8988T (cell line): Measurements from ENCODE around the gene FKRP.

ENCODE experiments used
- DNase-seq: peaks from one replicate; pipeline ENCODE4 v3.0.0; 2011

Gene FKRP

DNA sequence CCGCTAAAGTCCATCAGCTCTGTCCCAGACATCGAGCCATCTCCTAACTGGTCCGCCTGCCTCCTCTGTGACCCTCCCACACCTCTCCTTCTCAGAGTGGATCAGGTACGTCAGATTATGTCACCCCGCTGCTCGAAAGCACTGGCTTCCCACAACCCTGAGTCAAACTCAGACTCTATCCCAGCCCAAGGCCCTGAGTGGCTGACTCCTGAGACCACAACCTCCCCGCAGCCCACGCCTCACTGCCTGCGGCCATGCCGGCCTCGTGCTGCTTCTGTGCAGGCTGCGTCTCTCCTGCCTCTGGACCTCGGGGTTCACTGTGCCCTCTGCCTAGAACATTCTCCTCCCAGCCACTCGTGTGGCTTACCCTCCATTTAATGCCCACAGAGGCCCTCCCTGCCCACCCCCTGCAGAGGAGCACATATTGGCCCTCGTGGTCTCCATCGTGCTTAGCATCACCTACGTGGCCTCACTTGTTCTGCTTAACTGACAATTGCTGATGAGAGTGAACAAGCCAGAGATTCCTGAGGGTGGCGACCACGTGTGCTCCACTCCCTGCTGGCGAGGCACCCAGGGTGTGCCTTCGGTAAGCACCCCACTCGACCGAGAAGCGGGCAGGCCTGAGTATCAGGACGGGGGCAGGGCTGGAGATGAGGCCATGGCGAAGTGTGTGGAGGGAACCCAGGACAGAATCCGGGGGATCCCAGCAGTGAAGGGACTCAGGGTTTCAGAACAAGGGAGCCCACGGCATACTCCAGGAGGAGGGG, 13.5 kb upstream of the FKRP start:
- no peak for DNase-seq

DNA sequence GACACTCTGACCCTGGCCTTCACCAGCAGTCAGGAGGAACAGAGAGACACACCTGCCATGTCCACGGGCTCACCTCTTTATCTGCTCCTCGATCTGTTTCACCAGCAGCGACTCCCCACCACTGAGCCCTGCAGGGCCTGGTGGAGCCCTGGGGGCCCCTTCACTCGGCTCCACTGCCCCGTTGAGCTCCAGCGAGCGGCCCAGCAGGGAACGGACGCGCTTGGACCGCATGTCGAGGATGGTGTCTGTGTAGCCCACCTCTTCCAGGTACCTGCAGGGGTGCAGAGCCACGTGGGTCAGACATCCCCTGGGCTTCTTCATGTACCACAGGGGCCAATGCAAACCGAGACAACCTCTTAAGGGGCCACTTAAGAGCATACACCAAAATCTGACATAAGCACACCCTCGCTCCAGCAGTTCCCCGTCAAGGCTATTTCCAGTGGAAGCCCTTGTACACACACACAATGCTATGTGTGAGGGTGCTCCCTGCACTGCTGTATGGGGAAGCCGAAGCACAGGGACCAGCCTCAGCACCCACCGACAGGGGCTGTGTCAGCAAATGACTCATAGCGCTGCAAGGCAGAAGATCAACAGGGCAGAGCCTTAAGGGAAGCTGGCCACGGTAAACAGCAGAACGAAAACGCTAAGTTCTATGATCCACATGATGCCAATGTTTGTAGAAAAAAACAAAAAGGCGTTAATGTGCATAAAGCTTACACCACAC, 12.7 kb upstream of the FKRP start:
- no peak for DNase-seq

DNA sequence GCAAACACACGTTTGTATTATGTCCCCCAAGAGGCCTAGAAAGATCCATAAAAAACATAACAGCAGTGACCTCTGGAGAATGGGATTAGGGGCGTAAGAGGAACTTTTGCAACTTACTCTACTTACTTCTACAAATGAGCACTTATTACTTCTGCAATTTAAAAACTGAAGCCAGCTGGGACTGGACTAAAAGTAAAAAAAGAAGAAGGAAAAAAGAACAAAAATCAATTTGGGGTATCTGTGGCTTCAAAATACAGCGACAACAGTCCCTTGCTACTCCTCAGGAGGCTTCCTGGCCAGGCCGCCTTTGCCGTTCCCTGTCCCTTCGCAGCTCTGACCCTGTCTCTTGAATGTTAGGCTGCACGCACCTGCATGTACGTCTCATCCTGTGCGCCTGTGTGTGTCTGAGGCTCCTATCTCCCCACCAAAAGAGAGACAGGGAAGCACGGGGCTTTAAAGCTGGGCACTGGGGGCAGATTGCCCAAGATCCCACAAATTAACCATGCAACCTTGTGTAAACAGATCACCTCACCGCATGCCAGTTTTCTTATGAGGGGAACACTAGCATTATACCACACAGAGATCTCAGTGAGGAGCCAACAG, 12.1 kb upstream of the FKRP start:
- DNase-seq = no peak

DNA sequence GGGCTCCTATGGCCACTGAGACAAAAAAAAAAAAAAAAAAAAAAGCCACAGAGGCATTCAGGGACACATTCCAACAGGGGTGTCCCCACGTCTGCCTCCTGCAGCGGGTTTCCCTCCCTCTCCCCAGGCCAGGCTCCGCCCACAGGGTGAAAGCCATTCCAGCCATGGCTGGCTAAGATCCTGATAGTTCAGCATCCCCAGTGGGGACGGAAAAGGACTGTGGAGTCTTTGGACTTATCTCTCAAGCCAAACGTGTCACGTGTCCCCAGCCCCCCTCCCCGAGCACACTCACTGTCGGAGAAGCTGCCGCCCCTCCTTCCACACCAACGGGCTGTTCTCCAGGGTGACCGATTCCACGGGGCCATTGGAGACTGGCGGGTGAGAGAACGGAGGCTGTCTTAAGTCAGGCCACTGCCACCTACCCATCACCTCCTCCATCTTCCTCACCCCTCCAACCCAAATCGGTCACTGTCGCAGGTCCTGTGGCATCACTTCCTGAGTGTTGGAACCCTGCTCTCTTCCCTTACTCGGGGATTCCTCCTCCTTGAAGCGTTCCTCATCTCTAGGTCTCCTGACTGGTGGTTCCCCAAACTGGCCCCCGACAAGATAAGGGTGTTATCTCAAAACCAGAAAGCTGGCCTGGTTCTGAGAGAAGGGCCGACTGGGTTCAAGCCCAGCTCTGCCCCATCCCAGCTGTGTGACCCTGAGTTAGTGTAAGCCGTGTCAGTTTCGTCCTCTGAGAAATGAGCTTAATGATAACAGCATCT, 9.1 kb upstream of the FKRP start:
- DNase-seq = no peak

DNA sequence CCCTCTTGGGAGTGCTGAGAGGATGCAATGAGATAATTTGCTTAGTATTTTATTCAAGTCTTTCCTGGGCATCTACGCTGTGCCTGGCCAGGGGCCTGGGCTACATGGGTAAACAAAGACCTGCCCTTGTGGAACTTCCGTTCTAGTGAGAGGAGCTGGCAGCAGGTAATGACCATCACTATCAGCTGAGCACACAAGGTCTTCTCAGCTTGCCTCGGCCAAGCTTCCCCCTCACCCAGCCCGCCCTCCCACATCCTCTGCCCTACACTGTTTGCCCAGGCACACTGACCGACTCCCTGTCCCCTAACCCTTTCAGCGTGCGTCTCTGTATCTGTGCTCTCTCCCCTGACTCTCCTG, 8.6 kb upstream of the FKRP start:
- no peak for DNase-seq

DNA sequence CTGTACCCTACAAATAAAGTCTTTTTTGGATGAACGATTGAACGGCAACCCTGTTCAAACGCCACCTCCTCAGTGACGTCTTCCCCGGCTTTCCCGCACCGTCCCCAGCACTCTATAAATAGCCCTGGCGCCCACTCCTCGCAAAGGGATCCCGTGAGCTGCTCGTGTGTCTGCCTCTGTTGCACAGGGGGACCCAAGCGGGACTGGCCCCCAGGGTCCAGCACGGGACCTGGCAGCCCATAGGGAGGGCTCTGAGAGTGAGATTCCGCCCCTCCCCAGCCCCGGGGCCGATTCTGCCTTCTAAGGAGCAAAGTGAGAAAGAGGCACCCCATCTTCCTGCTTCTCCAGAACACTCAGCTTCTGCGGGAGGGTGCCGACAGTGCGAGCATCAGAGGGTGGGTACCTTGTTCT, 8.1 kb upstream of the FKRP start:
- DNase-seq = no peak

DNA sequence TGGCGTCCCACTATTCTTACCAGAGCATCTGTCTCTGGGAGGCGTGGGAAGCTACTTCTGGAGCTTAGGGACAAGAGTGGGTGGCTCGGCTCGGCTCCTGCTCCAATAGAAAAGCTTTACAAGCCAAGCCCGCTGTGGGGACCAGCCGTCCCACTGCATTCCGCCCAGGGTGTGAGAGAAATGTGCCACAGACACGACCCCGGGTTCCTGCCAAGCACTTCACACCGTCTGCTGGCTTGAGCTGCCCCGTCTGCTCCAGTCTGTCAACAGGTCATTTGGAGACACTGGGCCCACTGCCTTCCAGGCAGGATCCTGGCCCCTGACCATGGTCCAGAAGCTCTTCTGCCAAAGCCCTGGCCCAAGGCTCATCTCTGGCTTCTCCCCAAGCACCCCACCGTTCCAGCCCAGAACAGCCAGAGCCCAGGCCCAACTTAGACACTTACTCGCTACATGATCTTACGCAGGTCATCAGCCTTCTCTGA, 6.5 kb upstream of the FKRP start:
- no peak for DNase-seq

DNA sequence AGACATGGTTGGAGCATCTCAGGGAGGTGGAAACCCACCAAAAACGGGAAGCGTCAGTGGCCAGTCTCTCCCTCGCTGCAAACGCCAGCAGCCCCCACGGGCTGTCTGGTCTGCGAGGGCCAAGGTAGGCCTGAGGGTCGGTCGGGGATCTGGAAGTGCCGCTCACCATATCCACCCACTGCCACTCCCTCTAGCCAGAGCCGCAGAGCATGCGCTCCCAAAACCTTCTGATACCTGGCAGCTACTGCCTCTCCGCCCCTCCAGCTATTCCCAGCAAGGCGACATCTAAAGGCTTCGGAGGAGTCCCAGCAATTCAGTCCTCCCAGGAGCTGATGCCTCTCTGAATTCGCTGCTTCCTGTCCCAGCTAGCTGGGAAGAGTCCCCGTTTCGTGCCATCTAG, 4.4 kb upstream of the FKRP start:
- DNase-seq = no peak

DNA sequence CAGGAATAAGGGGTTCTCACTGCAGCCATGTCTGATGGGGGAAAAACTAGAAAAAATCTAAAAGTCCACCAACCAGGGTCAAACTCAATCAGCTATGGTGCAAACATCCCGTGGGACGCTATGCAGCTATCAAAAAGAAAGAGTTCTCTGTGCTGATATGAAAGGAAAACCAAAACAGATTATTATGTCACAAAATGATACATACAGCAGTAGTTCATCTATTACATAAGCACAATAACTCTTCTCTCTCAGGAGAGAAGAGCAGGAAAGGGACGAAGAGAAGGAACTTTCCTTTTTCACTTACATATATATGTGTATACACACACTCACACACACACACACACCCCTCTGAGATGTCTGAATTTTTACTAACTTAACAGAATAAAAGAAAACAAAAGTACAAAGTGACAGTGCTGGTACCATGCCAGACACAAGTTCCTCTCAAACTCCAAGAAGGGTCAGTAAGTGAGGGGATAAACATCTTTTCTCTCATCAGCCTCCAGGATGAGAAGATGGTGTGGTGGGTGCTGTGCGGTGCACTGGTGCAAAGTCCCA, 2.9 kb upstream of the FKRP start:
- no peak for DNase-seq

DNA sequence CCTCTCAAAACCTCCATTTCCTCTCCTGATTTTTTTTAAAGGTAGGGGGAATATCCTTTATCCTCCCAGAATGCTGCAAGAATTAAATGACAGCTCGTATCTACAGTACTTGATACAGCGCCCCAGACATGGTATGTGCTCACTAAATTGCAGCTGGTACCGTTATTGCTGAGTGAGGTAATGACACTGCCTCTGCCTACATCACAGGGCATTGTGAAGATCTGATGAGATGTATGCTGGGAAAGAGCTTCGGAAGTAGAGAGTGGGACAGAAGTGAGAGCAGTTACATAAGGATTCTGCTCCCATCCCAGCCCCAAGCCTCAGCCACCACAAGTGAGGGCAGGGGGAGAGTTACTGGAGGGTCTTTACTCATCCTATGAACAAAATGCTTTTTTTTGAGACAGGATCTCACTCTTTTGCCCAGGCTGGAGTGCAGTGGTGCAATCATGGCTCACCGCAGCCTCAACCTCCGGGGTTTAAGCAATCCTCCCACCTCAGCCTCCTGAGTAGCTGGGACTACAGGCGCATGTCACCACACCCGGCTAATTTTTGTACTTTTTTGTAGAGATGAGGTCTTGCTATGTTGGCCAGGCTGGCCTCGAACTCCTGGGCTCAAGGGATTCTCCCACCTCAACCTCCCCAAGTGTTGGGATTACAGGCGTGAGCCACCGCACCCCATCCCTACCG, 1.7 kb upstream of the FKRP start:
- DNase-seq = no peak

DNA sequence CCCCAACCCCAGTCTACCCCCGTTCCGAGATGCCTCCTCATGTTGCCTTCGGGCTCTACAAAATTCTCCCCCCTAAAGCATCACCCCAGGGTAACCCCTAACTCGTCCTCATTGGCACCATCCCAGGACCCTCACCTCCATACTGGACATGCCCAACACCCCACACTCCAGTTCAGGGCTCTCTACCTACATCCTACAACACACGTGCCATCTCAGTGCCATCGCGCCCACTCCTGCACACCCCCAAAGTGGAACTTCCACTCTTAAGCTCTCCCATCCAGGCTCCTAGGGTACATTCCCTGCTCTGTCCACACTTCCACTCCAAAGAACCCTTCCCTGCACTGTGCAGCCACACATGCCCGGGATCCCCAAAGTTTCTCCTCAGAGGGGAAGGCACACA, 827 bp upstream of the FKRP start:
- no peak for DNase-seq

DNA sequence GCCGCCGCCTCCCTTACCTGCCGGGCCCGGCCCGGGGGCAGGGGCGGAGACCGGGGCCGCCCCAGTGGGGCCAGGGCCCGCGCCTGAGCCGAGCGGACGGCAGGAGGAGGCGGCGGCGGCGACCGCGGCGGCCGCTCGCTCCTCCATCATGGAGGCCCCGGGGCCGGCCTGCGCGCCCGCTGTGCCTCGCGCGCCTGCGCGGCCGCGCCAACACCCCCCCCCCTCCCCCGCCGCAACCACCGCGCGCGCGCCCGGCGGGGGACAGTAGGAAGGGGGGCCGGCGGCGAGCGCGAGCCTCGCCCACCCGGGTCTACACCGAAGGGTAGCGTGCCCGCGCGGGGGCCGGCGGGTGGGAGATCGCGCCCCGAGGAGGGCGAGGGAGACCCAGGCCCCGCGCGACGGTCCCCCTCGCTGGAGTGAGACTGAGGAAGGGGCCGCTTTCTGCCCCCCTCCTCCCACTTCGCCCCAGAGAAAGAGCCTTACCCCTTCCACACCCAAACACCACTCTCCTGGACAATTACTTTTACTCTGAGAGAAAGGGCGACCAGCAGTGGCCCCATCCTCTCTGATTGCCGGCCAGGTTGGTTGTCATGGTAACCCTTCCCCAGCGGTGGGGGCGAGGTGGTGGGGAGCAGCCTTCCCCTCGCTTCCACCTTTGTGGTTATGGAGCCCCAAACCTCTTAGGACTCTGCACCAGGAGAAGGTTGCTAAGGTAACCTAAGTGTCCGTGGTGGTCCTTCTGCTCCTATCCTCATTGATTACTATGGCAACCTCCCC, 612 bp downstream of the FKRP start, which contains the start of gene STRN4:
TSS of gene STRN4 (minus strand) at position 170 of the 777 bp plus-strand sequence. CDS start at position 150, 20 bp downstream.
- peak; percentile 87 for DNase-seq

DNA sequence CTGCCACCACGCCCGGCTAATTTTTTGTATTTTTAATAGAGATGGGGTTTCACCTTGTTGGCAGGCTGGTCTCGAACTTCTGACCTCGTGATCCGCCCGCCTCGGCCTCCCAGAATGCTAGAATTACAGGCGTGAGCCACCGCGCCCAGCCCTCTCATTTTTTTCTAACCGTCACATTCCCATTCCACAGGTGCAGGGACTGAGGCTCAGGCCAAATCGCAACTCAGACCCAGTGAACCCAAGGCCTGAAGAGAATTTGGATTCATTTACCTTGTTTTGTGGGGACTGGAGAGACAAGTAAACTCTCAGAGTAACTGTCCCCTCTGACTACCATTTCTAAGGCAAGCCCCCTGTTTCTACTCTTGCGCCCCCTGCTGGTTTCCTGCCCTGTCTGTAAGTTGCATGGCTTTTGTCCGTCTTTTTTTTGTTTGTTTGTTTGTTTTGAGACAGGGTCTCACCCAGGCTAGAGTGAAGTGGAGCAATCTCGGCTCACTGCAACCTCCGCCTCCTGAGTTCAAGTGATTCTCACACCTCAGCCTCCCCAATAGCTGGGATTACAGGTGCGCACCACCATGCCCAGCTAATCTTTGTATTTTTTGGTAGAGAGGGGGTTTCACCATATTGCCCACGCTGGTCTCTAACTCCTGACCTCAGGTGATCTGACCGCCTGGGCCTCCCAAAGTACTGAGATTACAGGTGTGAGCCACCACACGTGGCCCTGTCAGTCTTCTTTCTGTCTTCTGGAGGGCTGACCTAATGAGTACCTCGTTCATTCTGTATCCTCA, 2.7 kb downstream of the FKRP start:
- no peak for DNase-seq

DNA sequence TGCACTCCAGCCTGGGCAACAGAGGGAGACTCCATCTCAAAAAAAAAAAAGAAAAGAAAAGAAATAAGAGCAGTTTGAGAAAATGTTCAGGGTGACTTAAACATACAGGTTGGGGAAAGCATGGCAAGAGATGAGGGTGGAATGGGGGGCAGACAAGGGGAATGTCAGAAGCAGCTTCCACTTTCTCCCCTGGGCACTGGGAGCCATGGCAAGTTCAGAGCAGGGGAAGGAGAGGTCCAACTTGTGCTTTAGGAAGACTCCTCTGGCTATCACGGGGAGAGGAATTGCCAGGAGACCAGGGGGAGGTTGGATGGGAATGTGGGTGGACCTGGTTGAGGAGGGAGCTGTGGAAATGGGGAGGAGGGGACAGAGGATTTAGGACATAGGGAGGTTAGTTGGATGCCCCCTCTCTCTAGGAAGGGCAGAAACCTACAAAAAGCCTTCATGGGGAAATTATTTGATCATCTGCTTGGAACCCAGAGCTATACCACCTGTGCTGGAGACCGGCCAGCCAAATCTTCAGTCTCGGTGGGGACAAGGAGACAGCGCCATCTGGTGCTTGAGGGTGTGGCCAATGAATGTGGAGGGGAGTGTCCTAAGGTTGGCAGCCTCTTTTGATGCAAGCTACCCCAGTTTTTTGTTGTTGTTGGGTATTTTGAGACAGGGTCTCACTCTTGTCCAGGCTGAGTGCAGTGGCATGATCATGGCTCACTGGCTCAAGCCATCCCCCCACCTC, 7.7 kb downstream of the FKRP start:
- DNase-seq = no peak

DNA sequence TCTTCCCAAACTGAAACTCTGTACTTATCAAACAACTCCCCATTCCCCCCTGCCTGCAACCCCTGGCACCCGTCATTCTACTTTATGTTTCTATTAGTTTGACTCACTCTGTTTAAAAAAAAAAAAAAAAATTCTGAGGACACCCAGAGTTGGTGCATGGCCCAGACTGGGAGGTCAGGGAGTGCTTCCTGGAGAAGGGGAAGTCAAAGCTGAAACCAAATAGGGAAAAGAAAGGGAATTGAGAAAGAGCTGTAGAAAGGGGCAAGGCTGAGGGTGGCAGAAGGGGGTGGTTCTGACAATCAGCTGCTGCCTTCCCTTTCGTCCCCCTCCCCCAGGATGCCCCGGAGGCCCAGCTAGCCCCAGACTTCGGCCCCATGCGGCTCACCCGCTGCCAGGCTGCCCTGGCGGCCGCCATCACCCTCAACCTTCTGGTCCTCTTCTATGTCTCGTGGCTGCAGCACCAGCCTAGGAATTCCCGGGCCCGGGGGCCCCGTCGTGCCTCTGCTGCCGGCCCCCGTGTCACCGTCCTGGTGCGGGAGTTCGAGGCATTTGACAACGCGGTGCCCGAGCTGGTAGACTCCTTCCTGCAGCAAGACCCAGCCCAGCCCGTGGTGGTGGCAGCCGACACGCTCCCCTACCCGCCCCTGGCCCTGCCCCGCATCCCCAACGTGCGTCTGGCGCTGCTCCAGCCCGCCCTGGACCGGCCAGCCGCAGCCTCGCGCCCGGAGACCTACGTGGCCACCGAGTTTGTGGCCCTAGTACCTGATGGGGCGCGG, 9.4 kb downstream of the FKRP start:
- DNase-seq = no peak

DNA sequence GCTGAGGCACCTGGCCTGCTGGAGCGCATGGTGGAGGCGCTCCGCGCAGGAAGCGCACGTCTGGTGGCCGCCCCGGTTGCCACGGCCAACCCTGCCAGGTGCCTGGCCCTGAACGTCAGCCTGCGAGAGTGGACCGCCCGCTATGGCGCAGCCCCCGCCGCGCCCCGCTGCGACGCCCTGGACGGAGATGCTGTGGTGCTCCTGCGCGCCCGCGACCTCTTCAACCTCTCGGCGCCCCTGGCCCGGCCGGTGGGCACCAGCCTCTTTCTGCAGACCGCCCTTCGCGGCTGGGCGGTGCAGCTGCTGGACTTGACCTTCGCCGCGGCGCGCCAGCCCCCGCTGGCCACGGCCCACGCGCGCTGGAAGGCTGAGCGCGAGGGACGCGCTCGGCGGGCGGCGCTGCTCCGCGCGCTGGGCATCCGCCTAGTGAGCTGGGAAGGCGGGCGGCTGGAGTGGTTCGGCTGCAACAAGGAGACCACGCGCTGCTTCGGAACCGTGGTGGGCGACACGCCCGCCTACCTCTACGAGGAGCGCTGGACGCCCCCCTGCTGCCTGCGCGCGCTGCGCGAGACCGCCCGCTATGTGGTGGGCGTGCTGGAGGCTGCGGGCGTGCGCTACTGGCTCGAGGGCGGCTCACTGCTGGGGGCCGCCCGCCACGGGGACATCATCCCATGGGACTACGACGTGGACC, 10.1 kb downstream of the FKRP start:
- DNase-seq = no peak

DNA sequence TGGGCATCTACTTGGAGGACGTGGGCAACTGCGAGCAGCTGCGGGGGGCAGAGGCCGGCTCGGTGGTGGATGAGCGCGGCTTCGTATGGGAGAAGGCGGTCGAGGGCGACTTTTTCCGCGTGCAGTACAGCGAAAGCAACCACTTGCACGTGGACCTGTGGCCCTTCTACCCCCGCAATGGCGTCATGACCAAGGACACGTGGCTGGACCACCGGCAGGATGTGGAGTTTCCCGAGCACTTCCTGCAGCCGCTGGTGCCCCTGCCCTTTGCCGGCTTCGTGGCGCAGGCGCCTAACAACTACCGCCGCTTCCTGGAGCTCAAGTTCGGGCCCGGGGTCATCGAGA, 10.7 kb downstream of the FKRP start:
- DNase-seq = no peak

DNA sequence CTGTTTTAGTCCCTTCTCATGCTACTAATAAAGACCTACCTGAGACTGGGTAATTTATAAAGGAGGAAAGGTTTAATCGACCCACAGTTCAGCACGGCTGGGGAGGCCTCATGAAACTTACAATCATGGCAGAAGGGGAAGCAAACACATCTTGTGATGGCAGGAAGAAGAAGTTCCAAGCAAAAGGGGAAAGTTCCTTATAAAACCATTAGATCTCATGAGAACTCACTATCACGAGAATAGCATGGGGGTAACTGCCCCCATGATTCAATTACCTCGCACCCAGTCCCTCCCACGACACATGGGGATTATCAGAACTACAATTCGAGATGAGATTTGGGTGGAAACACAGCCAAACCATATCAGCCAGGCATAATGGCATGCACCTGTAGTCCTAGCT, 13.3 kb downstream of the FKRP start:
- no peak for DNase-seq
